NCI-H446 treated with DMSO at 0.1 percent for 48 hours (cell line): ENCODE data around the gene CORO2B.
"Not testable (repeated sequence)": the region's sequence is repeated elsewhere in the genome, so short reads cannot be mapped to it uniquely, and the experiment has no call there.

Experiments
- DNase-seq: peaks from one replicate; lab custom pipeline; 2025; lab: John Stamatoyannopoulos, UW

The CORO2B gene

DNA sequence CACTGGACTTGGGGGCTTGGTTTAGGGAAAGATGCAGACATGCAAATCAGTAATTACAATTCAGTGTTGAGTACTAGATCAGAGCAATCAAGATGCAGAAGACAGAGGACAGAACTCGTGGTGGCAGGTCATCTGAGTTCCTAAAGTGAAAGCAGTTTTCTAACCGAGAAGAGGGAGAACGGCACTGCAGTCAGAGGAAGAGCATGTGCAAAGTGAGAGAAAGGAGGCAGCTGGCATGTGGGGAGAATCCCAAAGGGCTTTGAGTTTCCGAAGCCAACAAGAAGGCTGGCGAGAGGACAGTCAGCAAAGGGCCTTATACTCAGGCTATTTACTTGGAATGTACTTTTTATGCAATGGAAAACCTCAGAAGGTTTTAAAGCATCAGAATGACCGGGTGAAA lies 154.9 kb downstream of the CORO2B start:
- no peak for DNase-seq

DNA sequence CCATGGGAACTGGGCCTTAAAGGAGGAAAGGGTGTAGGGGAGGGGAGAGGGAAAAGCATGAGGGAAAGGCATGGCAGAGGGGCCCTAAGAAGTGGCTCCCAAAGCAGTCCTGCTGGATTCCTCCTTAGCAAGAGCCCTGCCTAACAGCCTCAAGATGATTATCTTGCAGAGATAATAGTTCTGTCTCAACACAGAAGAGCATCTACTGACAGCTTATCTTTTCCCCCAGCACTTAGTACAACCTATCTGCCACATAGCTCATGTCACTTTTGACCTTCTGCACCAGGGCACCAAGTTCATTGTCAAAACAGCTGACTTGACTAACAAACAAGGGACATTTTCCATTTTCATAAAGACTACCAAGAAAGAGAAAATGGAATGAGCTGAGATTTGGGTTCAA lies 155.6 kb downstream of the CORO2B start:
- DNase-seq, result no peak

DNA sequence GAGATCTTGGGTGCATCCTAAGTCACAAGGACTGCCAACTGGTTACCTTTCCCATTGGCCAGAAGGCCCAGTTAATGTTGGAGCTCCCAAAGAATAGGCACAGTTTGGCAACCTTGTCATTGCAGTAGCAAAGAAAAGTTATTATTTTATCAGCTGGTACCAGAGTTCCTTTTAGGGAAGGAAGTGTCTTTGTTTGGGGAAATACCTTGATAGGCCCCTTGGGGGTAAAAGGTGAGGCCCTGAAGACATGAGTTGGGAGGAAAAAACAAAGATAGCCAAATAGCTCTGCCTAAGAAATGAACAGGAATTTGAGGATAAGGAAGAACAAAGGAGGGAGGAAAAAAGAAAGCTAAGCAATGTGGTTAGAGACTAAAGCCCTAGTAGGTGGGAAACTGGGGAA lies 156.1 kb downstream of the CORO2B start:
- no peak for DNase-seq

DNA sequence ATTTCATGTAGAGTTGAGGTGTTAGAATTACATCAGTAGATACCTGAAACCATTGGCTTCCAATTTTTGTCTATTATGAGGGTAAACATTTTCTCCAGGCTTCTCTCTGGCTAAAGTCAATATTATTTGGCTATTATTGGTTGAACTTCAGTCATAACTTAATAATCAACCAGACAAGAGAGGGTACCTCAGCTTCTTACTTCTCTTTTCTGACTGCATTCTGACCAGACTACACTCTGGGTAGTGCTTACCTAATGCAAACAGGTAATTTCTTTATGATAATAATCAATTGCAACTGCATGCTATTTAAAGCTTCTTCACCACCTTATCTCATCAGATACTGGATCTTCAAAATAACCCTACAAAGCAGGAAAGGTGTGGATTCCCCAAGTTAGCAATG lies 156.8 kb downstream of the CORO2B start:
- DNase-seq, result no peak

DNA sequence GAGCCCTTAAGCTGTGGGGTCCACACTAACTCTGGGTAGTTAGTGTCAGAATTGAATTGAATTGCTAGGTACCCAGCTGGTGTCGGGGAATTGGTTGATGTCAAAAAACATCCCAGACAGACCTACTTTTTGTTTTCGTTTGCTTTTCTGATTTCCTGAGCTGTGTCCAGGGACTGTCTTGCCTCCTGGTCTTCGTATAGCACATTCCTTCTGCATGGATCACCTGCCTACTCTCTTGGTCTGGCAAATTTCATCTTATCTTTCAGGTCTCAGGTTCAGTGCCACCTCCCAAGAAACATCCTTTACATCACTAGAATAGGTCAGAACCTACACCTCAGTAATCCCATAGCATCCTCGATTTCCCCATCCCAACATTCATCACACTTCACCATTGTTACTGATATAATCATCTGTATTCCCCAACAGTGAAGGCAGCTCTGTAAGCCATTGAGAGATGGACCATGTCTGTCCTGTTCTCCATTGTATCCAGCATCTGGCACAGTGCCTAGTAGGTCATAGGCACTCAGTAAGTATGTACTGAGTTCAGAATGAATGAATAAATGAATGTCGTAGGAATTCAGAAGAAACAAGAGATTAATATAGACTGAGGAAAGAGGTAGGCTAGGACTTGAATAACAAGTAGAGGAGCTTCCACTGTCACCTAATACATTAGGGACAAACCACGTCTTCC lies 160.7 kb downstream of the CORO2B start:
- no peak for DNase-seq

DNA sequence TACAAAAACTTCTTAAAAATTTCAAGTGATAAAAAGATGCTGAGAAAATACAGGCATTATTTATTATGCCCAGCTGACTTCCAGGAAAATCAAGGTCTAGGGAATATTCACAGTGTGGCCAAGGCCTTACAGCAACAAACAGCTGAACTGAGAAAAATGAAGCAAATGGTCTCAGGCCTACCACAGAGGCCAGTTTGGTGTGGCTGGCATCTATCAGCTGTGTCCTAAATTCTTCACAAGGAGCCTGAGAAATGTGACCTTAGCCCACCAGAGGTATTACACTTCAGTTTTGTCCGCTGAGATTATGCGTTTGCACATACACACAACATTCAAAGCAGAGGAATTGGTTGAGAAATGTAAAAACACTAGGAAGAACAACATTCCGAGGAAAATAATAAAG lies 164.5 kb downstream of the CORO2B start:
- no peak for DNase-seq

DNA sequence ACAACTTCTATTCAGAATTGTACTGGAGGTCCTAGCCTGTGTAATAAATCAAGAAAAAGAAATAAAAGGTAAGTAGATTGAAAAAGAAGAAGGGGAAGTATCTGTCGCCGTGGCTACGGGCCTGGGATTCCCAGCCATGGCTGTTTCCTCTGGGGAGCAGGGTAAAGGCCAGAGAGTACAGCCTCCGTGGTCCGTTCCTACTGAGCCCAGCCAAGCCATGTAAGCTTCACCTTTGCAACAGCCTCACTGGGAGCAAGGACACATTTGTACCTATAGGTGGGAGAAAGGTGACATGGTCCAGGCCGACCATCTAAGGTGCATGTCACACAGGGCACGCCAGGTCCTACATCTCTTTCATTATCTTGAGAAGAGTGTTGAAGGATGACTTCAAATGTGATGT lies 170.6 kb downstream of the CORO2B start:
- DNase-seq, result no peak

DNA sequence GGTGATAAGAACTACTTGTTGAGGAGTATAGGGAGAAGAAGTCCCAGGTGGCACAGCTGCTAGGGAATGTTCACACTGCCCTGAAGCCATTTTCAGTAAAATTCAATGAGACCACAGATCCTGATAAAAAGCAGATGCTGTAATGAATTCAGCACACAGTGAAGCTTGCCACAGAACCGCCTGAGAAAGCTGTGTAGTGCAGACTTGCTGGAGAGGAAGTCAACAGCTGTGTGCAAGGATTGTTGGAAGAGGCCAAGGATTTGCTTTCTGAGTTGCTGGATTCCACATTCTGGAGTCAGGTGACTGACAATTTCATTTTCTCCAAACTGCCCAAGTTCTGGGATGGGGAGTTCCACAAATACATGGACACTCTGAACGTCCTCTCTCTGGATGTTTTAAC lies 171.0 kb downstream of the CORO2B start:
- no peak for DNase-seq

DNA sequence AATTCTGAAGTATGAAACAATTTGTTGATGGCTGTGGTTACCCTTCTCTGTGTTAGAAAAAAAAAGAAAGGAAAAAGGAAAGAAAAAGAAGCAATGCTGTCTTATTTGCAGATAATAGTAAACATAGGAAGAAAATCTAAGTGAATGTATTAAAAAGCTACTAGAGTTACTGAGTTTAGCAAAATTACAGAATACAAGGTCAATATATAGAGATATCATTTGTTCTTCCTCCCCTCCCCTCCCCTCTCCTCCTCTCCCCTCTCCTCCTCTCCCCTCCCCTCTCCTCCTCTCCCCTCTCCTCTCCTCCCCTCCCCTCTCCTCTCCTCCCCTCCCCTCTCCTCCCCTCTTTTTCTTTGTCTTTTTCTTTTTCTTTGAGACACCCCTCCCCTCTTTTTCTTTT lies 172.8 kb downstream of the CORO2B start:
- no peak for DNase-seq

DNA sequence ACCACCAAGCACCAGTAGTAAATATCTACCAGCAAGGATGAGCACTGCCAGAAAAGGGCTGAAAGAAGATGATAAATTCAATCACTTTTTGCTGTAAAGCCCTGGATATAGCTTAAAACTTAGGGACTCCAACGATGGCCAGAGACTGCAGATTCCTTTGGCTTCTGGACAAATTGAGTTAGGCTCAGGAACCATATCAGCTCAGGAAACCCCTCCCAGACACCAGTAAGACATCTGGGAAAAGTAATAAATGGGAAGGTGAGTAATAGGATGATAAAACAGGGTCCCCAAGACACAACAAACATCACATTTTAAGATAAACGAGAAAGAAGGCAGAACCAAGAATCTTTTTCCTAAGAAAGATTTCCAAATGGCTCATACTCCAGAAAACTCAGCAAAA lies 176.9 kb downstream of the CORO2B start:
- DNase-seq, result no peak

DNA sequence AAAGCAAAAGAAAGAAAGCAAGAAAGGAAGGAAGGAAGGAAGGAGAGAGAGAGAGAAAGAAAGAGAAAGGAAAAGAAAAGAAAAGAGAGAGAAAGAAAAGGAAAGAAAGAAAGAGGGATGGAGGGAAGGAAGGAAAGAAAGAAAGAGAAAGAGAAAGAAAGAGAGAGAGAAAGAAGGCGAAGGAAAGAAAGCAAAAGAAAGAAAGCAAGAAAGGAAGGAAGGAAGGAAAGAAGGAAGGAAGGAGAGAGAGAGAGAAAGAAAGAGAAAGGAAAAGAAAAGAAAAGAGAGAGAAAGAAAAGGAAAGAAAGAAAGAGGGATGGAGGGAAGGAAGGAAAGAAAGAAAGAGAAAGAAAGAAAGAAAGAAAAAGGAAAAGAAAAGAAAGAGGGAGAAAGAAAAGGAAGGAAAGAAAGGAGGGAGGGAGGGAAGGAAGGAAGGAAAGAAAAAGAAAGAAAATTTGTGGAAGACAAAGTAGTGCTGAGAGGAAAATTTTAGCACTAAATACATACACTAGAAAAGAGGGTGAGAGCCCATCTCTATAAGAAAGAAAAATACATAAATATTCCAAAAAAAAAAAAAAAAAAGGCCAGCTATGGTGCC lies 181.3 kb downstream of the CORO2B start:
- DNase-seq, result not testable (repeated sequence)

DNA sequence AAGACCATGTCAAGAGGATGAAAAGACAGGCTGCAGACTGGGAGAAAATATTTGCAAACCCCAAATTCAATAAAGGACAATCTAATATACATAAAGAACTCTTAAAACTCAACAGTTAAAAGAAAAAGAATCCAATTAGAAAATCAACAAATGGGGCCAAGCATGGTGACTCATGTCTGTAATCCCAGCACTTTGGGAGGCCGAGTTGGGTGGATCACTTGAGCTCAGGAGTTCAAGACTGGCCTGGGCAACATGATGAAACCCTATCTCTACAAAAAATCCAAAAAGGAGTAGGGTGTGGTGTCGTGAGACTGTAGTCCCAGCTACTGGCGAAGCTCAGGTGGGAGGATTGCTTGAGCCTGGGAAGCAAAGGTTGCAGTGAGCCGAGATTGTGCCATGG lies 184.3 kb downstream of the CORO2B start:
- no peak for DNase-seq

DNA sequence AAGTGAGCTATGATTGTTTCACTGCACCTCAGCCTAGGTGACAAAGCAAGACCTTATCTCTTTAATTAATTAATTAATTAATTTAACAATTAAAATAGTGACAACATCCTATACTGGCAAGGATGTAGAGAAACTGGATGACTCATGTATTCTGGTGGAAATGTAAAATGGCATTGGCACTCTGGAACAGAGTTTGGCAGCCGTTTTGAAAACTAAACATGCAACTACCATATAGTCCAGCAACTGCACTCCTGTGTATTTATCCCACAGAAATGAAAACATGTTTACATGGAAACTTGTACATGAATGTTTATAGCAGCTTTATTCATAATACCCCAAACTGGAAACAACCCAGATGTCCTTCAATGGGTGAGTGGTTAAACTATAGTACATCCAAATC lies 185.3 kb downstream of the CORO2B start:
- DNase-seq, result no peak

DNA sequence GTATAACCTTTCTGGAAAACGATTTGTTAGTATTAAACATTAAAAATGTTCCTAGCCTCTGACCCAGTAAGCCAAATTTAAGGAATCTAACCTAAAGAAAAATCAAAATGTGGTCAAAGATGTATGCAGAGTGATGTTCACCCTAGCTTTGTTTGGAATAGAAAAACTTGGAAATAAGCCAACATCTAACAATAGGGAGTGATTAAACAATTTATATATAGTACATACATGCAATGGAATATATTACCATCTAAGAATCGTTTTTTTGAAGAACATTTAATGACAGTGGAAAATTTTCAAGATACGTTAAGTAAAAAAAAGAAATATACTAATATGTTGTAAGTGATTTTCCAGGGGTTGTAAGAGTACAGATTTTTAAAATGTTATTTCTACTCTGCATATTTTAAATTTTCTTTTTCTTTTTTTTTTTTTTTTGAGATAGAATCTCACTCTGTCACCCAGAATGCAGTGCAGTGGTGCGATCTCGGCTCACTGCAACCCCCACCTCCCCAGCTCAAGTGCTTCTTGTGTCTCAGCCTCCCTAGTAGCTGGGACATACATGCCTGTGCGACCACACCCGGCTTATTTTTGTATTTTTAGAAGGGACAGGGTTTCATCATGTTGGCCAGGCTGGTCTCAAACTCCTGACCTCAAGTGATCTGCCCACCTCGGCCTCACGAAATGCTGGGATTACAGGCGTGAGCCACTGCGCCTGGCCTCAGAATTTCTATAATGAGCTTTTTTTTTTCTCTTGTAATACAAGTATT lies 187.0 kb downstream of the CORO2B start:
- DNase-seq, result no peak

DNA sequence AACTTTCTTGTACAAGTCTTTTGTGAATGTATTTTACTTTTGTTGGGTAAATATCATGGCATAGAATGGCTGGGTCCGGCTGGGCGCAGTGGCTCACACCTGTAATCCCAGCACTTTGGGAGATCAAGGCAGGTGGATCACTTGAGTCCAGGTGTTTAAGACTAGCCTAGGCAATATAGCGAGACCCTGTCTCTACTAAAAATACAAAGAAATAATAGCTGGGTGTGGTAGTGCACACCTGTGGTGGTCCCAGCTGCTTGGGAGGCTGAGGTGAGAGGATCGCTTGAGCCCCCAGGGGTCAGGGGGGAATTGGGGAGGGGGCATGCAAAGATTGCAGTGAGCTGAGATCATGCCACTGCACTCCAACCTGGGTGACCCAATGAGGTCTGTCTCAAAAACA lies 189.0 kb downstream of the CORO2B start:
- DNase-seq, result no peak

DNA sequence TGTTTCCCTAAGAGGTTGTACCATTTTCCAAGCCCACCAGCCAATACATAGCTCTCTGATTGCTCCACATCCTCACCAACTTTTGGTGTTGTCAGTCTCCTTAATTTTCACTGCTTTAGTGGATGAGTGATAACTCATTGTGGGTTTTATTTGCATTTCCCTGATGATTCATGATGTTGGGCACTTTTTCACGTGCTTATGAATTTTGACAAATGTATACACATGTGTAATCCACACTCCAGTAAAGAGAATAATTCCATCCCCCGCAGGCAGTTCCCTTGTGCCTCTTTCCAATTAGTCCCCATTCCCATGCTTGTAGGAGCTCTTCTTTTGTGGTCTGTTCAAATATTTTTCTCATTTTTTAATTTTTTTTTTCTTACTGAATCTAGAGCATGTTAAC lies 189.5 kb downstream of the CORO2B start:
- no peak for DNase-seq

DNA sequence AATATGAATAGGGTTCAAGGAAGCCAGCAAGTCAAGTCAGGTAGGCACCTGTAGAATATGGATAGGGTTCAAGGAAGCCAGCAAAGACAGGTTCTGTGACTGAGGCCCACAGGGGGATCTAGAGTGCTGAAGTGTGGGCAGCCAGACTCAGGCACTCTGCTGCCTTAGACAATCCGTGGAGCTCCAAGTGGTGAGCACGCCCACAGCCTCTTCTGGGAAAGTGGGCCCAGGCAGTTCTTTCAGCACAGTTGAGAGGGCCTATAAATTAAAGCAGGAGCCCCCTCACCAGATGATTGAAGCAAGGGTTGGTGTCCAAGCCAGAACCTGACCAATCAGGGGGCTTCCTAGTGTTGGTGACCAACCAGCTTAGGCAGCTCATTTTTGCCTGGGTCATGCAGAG lies 190.9 kb downstream of the CORO2B start:
- DNase-seq, result no peak

DNA sequence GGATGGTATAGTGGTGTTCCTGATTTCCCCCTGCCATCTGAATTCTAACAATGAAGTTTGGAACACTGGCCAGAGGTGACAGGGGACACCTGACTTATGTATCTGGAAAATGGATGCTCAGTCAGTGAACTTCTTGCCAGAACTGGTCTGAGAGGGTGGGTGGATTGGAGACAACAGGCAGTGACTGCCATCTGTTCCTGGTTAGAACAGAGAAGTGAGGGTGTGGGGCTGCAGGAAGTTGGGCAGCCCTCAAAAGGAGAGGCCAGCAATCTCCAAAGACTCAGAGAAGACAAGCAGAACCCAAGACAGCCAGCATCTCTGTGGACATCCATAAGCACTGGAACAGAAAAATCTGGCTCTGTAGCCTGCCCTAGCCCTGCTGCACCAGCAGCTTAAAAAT lies 191.4 kb downstream of the CORO2B start:
- DNase-seq, result no peak

DNA sequence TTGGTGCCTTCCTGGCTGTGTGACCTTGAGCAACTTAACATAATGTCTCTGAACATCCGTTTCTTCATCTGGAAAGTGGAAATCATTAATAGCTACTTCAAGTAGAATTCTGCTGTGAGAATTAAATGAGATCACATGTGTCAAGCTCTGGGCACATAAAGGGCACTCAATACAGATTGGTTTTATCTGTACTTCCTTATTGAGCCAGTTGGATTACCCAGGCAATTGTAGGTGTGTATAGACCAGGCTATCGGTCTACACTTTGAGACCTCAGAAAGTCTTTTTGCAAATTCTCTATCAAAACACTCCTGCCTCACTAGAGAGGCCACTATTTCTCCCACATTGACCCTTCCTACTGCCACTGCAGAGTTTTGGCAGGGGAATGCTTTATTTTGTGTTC lies 194.2 kb downstream of the CORO2B start:
- DNase-seq, result no peak

DNA sequence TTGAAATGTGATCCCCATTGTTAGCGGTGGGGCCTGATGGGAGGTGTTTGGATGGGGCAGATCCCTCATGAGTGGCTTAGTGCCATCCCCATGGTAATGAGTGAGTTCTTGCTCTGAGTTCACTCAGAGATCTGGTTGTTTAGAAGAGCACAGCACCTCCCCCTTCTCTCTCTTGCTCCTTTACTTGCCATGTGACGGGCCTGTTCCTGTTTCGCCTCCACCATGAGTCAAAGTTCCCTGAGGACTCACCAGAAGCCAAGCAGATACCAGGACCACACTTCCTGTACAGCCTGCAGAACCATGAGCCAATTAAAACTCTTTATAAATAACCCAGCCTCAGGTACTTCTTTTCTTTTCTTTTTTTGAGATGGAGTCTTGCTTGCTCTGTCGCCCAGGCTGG lies 195.3 kb downstream of the CORO2B start:
- no peak for DNase-seq

DNA sequence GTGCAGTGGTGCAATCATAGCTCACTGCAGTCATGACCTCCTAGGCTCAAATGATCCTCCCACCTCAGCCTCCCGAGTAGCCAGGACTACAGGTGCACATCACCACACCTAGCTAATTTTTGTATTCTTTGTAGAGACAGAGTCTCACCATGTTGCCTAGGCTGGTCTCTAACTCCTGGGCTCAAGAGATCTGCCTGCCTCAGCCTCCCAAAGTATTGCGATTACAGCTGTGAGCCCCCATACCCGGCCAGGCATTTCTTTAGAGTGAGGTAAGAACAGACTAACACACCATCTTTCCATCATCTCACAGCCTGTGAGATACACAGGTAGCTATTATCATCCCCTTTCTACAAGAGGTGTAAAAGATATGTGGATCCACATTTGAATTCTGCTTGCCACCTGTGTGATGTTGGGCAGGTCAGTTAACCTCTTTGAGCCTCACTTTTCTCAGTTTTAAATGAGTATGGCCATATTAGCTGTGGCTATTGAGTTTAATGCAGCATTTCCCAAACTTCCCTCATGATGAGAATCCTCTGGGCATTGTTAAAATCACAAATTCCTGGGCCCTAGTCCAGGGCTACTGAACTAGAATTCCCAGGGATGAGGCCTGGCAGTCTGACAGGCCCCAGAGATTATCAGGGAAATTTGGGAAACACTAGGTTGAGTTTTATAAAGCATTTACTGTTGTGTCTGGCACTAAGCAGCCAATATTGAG lies 195.9 kb downstream of the CORO2B start:
- DNase-seq, result no peak

DNA sequence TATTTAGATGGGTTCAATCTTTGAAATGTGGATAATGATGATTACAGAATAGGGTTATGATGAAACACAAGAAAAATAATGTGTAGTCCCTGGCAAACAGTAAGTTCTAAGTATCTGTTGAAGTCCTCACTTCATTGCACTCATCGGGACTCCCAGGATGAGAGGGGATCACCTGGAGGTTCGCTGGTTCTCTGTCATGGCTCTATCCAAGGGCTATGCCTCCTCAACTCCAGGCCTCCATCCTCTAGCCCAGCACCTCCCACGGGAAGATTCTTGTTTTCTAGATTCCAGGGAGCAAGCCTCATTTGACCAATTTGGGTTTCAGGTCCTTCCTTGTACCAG lies 196.4 kb downstream of the CORO2B start:
- no peak for DNase-seq
